ENCODE results near the gene IP6K2.

IP6K2 gene

GRCh38 chr3:48688032-48688736 lies 28.8 kb downstream of the IP6K2 start:
- Histone ChIP-seq H3K27me3 (ENCODE audit: insufficient read depth, insufficient read length) (no peaks in the 10 kb centered on the region), H3K4me1 (ENCODE audit: insufficient read depth, insufficient read length) (peaks cover 12% of the 10 kb centered on the region), H3K4me3 (ENCODE audit: insufficient read length, low read depth) (no peak overlapping the region), H3K9me3 (ENCODE audit: insufficient read depth, low read length) (no peaks in the 10 kb centered on the region), H3K36me3 (ENCODE audit: insufficient read depth, insufficient read length, low read length) (peaks cover 65% of the 10 kb centered on the region), H3K9ac (ENCODE audit: insufficient read length, low read depth) (no peak overlapping the region)
- no peak for DNase-seq (ENCODE audit: low read depth, low spot score)
- TF ChIP-seq SUZ12 (IDR thresholded peaks at IDR 0.05; ENCODE audit: extremely low read depth, insufficient read depth, insufficient read length) (no peak), ZNF274 (IDR thresholded peaks at IDR 0.05; ENCODE audit: low read depth, low read length) (no peak), YY1 (IDR thresholded peaks at IDR 0.05; ENCODE audit: insufficient read depth, insufficient read length) (no peak)

- Histone ChIP-seq H3K27me3 (ENCODE audit: insufficient read depth, insufficient read length) (no peaks in the 10 kb centered on the region), H3K9ac (ENCODE audit: insufficient read length, low read depth) (no peak overlapping the region), H3K36me3 (ENCODE audit: insufficient read depth, insufficient read length, low read length) (peaks cover 65% of the 10 kb centered on the region), H3K9me3 (ENCODE audit: insufficient read depth, low read length) (no peaks in the 10 kb centered on the region), H3K4me3 (ENCODE audit: insufficient read length, low read depth) (no peak overlapping the region), H3K4me1 (ENCODE audit: insufficient read depth, insufficient read length) (peaks cover 12% of the 10 kb centered on the region)
- no peak for DNase-seq (ENCODE audit: low read depth, low spot score)
- no peak for TF ChIP-seq SUZ12 (IDR thresholded peaks at IDR 0.05; ENCODE audit: extremely low read depth, insufficient read depth, insufficient read length)
- TF ChIP-seq YY1 (IDR thresholded peaks at IDR 0.05; ENCODE audit: insufficient read depth, insufficient read length): no peak
- no peak for TF ChIP-seq ZNF274 (IDR thresholded peaks at IDR 0.05; ENCODE audit: low read depth, low read length)
Measured at GRCh38 chr3:48687220-48687678, 29.8 kb downstream of the IP6K2 start.

GRCh38 chr3:48686538-48687219 lies 30.3 kb downstream of the IP6K2 start:
- DNase-seq (ENCODE audit: low read depth, low spot score): no peak
- peaks cover 65% of the 10 kb centered on the region for H3K36me3 ChIP-seq (ENCODE audit: insufficient read depth, insufficient read length, low read length)
- H3K9ac ChIP-seq (ENCODE audit: insufficient read length, low read depth): no peak overlapping the region
- H3K4me3 ChIP-seq (ENCODE audit: insufficient read length, low read depth): no peak overlapping the region
- no peak for TF ChIP-seq YY1 (IDR thresholded peaks at IDR 0.05; ENCODE audit: insufficient read depth, insufficient read length)
- no peak for TF ChIP-seq ZNF274 (IDR thresholded peaks at IDR 0.05; ENCODE audit: low read depth, low read length)
- no peak for TF ChIP-seq SUZ12 (IDR thresholded peaks at IDR 0.05; ENCODE audit: extremely low read depth, insufficient read depth, insufficient read length)
- H3K27me3 ChIP-seq (ENCODE audit: insufficient read depth, insufficient read length): no peaks in the 10 kb centered on the region
- peaks cover 12% of the 10 kb centered on the region for H3K4me1 ChIP-seq (ENCODE audit: insufficient read depth, insufficient read length)
- H3K9me3 ChIP-seq (ENCODE audit: insufficient read depth, low read length): no peaks in the 10 kb centered on the region

- DNase-seq (ENCODE audit: low read depth, low spot score): peak; percentile 77
- H3K4me1 ChIP-seq (ENCODE audit: insufficient read depth, insufficient read length): peaks cover 12% of the 10 kb centered on the region
- H3K36me3 ChIP-seq (ENCODE audit: insufficient read depth, insufficient read length, low read length): peaks cover 65% of the 10 kb centered on the region
- TF ChIP-seq ZNF274 (IDR thresholded peaks at IDR 0.05; ENCODE audit: low read depth, low read length) (no peak), YY1 (IDR thresholded peaks at IDR 0.05; ENCODE audit: insufficient read depth, insufficient read length) (no peak), SUZ12 (IDR thresholded peaks at IDR 0.05; ENCODE audit: extremely low read depth, insufficient read depth, insufficient read length) (no peak)
- no peaks in the 10 kb centered on the region for H3K27me3 ChIP-seq (ENCODE audit: insufficient read depth, insufficient read length)
- H3K4me3 ChIP-seq (ENCODE audit: insufficient read length, low read depth): peak within 1 kb of the TSS; percentile 96
- H3K9me3 ChIP-seq (ENCODE audit: insufficient read depth, low read length): no peaks in the 10 kb centered on the region
- H3K9ac ChIP-seq (ENCODE audit: insufficient read length, low read depth): peak within 1 kb of the TSS; percentile 97
Measured at GRCh38 chr3:48685603-48686511, 31.2 kb downstream of the IP6K2 start, which contains the start of gene NCKIPSD. TSS of gene NCKIPSD (minus strand) at chr3:48685915. CDS start at chr3:48685807, 108 bp downstream.

- Histone ChIP-seq H3K9me3 (ENCODE audit: insufficient read depth, low read length) (no peaks in the 10 kb centered on the region), H3K4me1 (ENCODE audit: insufficient read depth, insufficient read length) (peaks cover 18% of the 10 kb centered on the region), H3K9ac (ENCODE audit: insufficient read length, low read depth) (peak overlapping the region; percentile 97), H3K27me3 (ENCODE audit: insufficient read depth, insufficient read length) (no peaks in the 10 kb centered on the region), H3K4me3 (ENCODE audit: insufficient read length, low read depth) (peak overlapping the region; percentile 96), H3K36me3 (ENCODE audit: insufficient read depth, insufficient read length, low read length) (peaks cover 65% of the 10 kb centered on the region)
- DNase-seq (ENCODE audit: low read depth, low spot score): no peak
- TF ChIP-seq ZNF274 (IDR thresholded peaks at IDR 0.05; ENCODE audit: low read depth, low read length) (no peak), YY1 (IDR thresholded peaks at IDR 0.05; ENCODE audit: insufficient read depth, insufficient read length) (no peak)
Measured at GRCh38 chr3:48685293-48685602, 31.8 kb downstream of the IP6K2 start.

- no peak for DNase-seq (ENCODE audit: low read depth, low spot score)
- peaks cover 65% of the 10 kb centered on the region for H3K36me3 ChIP-seq (ENCODE audit: insufficient read depth, insufficient read length, low read length)
Measured at GRCh38 chr3:48684480-48685143, 32.4 kb downstream of the IP6K2 start.

More at GRCh38 chr3:48684480-48685143, 32.4 kb downstream of the IP6K2 start:
- peak overlapping the region; percentile 97 for H3K9ac ChIP-seq (ENCODE audit: insufficient read length, low read depth)
- TF ChIP-seq ZNF274 (IDR thresholded peaks at IDR 0.05; ENCODE audit: low read depth, low read length): no peak
- no peak for TF ChIP-seq SUZ12 (IDR thresholded peaks at IDR 0.05; ENCODE audit: extremely low read depth, insufficient read depth, insufficient read length)
- peaks cover 19% of the 10 kb centered on the region for H3K4me1 ChIP-seq (ENCODE audit: insufficient read depth, insufficient read length)
- H3K4me3 ChIP-seq (ENCODE audit: insufficient read length, low read depth): peak overlapping the region; percentile 96
- H3K9me3 ChIP-seq (ENCODE audit: insufficient read depth, low read length): no peaks in the 10 kb centered on the region
- no peaks in the 10 kb centered on the region for H3K27me3 ChIP-seq (ENCODE audit: insufficient read depth, insufficient read length)
